Right lobe of liver (tissue), 6 donors: ENCODE data around the gene PFKP. TPM values are rescaled to one million over a fixed set of nuclear protein-coding genes. Genes with fewer than 3 reads are reported as not detected.

Experiments
- ATAC-seq, 4 donors: fragments of 200-7000 bp; cut with Tn5 transposase; one replicate each; pipeline ENCODE4 v1.9.1; 2020; ENCODE audit warnings: mild to moderate bottlenecking in 4 of 4, moderate library complexity in 4 of 4
- DNase-seq, 3 donors: peaks; one replicate each; pipeline ENCODE4 v3.0.0-alpha.2; 2020
- H3K27ac ChIP-seq, 3 donors: fragments of 200-600 bp; one replicate each; pipeline ENCODE4 v1.8.0; 2022
- H3K27me3 ChIP-seq, 2 donors: fragments of 200-600 bp; one replicate each; pipeline ENCODE4 v1.8.0; 2022
- H3K36me3 ChIP-seq, 4 donors: fragments of 200-600 bp; sonication (generic) in 1 of 4; one replicate each; pipeline versions ENCODE4 v1.5.1 to v1.8.0; 2017 to 2022; ENCODE audit warnings: control low read depth in 1 of 4
- H3K4me1 ChIP-seq, 4 donors: fragments of 200-600 bp; sonication (generic) in 1 of 4; one replicate each; pipeline versions ENCODE4 v1.5.1 to v1.8.0; 2017 to 2022; ENCODE audit warnings: control low read depth in 1 of 4
- H3K4me3 ChIP-seq, 3 donors: fragments of 200-600 bp; one replicate each; pipeline ENCODE4 v1.8.0; 2022
- H3K9me3 ChIP-seq, 4 donors: fragments of 200-600 bp; sonication (generic) in 1 of 4; one replicate each; pipeline versions ENCODE4 v1.5.1 to v1.8.0; 2017 to 2022; ENCODE audit warnings: control low read depth in 1 of 4
- POLR2A ChIP-seq: fragments of 450-650 bp; IDR thresholded peaks from one replicate; pipeline ENCODE4 v1.6.1; 2017; ENCODE audit warnings: antibody characterized with exemption, mild to moderate bottlenecking
- WGBS: methylation state at CpG from one replicate; pipeline ENCODE4 v1.1.6; 2018; ENCODE audit warnings: low coverage, low lambda C conversion rate; ENCODE audit not compliant: insufficient coverage; ENCODE audit errors: missing lambda C conversion rate; 5-methylcytosine and 5-hydroxymethylcytosine counted together
- intact Hi-C, 2 donors: fragments of 100-400 bp; cut with DNase I; formaldehyde crosslinking; loops; one replicate each; pipeline versions ENCODE4 v1.11.2 to v1.14.1; 2022
- total RNA-seq, 6 experiments: library from RNA; depleted of rRNA in 2 of 6; stranded (reverse); fragments of >200 nt in 2 of 6; fragmentation: NEBNext Ultra II Directional in 3 of 6; extraction: Animal tissue kit (Norgen Biotek cat#: 25700) in 3 of 6; gene quantifications; one replicate each; pipeline versions ENCODE4 v1.1.0 to v1.2.4, GENCODE V29; 2016 to 2023
- TF ChIP-seq, protein P1 (sequence below), 4 donors: fragments of 200-600 bp in 3 of 4; fragments of 450-650 bp in 1 of 4; IDR thresholded peaks; one replicate each; pipeline versions ENCODE4 v1.5.1 to v1.8.0; 2016 to 2022; ENCODE audit warnings: antibody characterized with exemption in 4 of 4, mild to moderate bottlenecking in 2 of 4
- donor health status: DM: no; HTN: yes; CAD: no.
- donor health status: DM: no; HTN: no; CAD: no.
- donor health status: DM: no; HTN: no; CAD: no.
- donor health status: DM: no; HTN: yes; CAD: no.
- donor health status: DM: no; HTN: yes; CAD: no.

Gene PFKP
- total RNA-seq, 6 experiments from 2014 or later = 0.66 to 24.1 (median 9.2) TPM

DNA sequence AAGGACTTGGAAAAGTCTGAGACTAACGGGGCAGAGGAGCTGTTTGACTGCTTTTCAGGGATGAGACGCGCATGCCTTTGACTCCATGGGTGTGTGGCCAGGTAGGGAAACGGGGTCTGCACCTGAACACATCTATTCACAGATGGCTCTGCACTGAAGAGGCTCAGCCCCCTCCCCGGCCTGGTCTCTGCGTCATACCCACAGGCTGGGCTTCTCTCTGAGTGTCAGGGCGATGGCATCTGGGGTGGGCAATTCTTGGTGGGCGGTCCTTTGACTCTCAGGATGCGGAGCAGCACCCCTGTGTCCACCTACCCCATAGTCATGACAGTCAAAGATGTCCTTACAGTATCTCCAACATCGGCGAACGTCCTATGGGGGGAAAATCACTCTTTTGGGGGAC lies 23.0 kb downstream of the PFKP start:
- DNase-seq = no peak
- Histone ChIP-seq H3K27ac (no peak overlapping the region), H3K4me3 (no peak overlapping the region), H3K4me1 (no peaks in the 10 kb centered on the region), H3K27me3 (no peaks in the 10 kb centered on the region), H3K9me3 (no peaks in the 10 kb centered on the region), H3K36me3 (no peaks in the 10 kb centered on the region)
- peak in 1 of 4 donors; percentile 9 for ATAC-seq
- WGBS = 75% methylated on average over 5 of the region's 12 CpGs
- intact Hi-C loops = no loop called here
- TF ChIP-seq, protein P1, sequence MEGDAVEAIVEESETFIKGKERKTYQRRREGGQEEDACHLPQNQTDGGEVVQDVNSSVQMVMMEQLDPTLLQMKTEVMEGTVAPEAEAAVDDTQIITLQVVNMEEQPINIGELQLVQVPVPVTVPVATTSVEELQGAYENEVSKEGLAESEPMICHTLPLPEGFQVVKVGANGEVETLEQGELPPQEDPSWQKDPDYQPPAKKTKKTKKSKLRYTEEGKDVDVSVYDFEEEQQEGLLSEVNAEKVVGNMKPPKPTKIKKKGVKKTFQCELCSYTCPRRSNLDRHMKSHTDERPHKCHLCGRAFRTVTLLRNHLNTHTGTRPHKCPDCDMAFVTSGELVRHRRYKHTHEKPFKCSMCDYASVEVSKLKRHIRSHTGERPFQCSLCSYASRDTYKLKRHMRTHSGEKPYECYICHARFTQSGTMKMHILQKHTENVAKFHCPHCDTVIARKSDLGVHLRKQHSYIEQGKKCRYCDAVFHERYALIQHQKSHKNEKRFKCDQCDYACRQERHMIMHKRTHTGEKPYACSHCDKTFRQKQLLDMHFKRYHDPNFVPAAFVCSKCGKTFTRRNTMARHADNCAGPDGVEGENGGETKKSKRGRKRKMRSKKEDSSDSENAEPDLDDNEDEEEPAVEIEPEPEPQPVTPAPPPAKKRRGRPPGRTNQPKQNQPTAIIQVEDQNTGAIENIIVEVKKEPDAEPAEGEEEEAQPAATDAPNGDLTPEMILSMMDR (IDR thresholded peaks at IDR 0.05) = no peak
- no peak for TF ChIP-seq POLR2A

DNA sequence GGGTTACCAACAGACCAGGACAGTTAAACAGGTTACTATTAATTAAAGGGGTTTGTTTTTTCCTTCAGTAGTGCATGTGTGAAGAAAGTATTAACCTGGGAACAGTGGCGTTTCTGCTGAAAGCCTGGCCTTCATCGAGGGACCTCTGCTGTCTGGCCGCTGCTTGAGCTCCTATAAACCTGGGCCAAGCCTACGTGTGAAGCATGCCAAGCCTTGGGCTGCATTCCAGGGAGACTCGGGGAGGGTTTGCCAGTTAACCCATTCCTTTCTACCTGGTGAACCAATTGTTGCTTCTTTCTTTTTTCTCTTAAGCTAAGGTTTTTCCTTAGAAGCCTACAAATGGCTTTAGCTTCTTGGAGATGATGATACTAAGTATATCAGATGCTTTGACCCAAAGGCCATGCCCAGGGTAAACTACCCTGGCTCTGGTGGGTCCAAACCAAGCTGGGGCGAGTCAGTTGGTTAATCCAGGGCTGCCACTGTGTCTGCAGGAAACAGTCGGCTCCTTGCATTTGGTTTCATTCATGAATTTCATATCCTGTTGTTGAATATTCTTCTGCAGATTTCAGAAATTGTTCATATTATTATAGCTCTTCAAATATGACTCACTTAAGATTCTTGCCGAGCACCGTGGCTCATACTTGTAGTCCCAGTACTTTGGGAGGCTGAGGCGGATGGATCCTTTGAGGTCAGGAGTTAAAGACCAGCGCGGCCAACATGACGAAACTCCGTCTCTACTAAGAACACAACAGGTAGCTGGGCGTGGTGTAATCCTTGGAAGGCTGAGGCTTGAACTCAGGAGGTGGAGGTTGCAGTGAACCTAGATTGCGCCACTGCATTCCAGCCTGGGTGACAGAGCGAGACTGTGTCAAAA lies 23.8 kb downstream of the PFKP start:
- intact Hi-C loops = no loop called here
- H3K4me3 ChIP-seq = no peak overlapping the region
- H3K27me3 ChIP-seq = no peaks in the 10 kb centered on the region
- DNase-seq (no peak), ATAC-seq (peak in 3 of 4 donors; percentile 18 to 55 (median 43))
- no peak overlapping the region for H3K27ac ChIP-seq
- H3K4me1 ChIP-seq = no peaks in the 10 kb centered on the region
- H3K9me3 ChIP-seq = no peaks in the 10 kb centered on the region
- H3K36me3 ChIP-seq = no peaks in the 10 kb centered on the region
- no peak for TF ChIP-seq POLR2A
- TF ChIP-seq, protein P1 (IDR thresholded peaks at IDR 0.05) = no peak
- 39% methylated on average over 16 of the region's 17 CpGs for WGBS

DNA sequence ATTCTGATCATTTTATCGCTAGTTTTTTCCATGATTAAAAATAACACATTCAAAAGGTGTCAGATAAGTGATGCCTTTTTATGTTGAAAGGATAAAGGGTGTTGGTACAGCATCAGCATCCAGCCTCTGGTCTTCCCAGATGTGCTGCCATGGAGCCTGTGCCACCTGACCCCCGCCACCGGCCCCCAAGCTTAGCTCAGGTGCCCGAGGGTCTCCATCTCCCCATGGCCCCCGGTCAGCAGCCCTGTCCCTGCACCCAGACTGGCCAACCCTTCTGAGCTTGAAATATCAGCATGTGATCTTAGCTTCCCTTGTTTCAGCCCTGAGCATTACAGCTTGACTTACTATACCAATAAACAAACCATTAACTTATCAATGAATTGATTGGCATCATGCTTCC lies 24.6 kb downstream of the PFKP start:
- no peak for ATAC-seq
- Histone ChIP-seq H3K36me3 (no peaks in the 10 kb centered on the region), H3K4me1 (no peaks in the 10 kb centered on the region), H3K27me3 (no peaks in the 10 kb centered on the region), H3K9me3 (no peaks in the 10 kb centered on the region), H3K27ac (no peak overlapping the region), H3K4me3 (no peak overlapping the region)
- no peak for TF ChIP-seq POLR2A
- TF ChIP-seq, protein P1 (IDR thresholded peaks at IDR 0.05) = no peak
- WGBS = 63% methylated on average over 5 of the region's 5 CpGs
- no peak for DNase-seq
- intact Hi-C loops = no loop called here

DNA sequence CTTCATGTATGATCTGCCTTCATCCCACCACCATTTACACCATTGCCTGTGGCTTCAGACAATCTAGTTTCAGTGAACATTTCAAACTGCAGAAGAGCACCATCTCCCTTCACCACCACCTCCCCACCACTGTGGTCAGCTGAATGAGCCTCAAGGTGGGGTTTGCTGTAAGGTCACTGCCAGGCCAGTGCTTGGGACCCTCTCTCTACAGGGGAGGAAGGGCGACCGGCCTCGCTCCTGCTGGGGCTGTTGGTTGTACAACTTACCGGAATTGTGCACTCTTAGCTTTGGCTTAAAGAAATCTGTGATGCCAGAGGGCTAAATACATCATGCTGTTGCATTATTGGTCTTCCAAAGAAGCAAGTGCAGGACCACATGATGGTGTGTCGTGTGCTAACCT lies 26.6 kb downstream of the PFKP start:
- Histone ChIP-seq H3K4me1 (no peaks in the 10 kb centered on the region), H3K36me3 (no peaks in the 10 kb centered on the region), H3K27me3 (no peaks in the 10 kb centered on the region), H3K4me3 (no peak overlapping the region), H3K27ac (no peak overlapping the region), H3K9me3 (no peaks in the 10 kb centered on the region)
- TF ChIP-seq POLR2A = no peak
- TF ChIP-seq, protein P1 (IDR thresholded peaks at IDR 0.05) = no peak
- no peak for ATAC-seq
- intact Hi-C loops = no loop called here
- no peak for DNase-seq
- 93% methylated on average over 5 of the region's 5 CpGs for WGBS
